Measurements from ENCODE around the gene TDP2. TPM values are rescaled to one million over a fixed set of nuclear protein-coding genes. Genes with fewer than 3 reads are reported as not detected.

The TDP2 gene
- total and polyA plus RNA-seq, 9 of the 15 experiments (the other 6 are each of a cell fraction or from before 2014, with no cell fraction given): 27.7 to 60.1 (median 31.8) TPM

DNA sequence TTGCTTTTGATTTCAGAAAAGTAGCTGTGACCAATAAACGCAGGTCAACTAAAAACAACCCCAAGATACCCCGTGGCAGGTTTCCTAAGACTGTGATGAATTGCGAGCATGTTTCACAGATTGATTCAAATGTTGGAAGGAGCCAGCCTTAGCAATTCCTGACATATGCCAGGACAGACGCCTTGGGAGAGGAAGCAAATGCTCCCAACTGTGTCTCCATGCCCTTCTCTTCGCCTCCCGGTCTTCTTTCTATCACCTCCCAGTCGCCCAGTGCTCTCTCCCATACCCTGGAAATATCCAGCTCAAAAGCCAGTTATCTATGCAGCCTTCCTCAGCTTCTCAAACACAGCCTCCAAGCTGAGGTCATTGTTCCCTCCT lies 52.7 kb downstream of the TDP2 start:
- H2AFZ ChIP-seq (ENCODE audit: low read depth, low read length): no peak overlapping the region
- intact Hi-C loops (cut with micrococcal nuclease) (no loop called here), in situ Hi-C loops (cut with MboI) (no loop called here)
- FAIRE-seq (no peak), DNase-seq (ENCODE audit: extremely low read depth in 1 of 4, low spot score in 3 of 4) (no peak), ATAC-seq (no peak)
- no peak overlapping the region for H3K4me3 ChIP-seq
- H3K79me2 ChIP-seq (ENCODE audit: control insufficient read depth, insufficient read depth, low read length): no peaks in the 10 kb centered on the region
- under 1% methylated on average over 7 of the region's 7 CpGs for WGBS (ENCODE audit: insufficient coverage, low coverage, missing lambda C conversion rate)
- peaks cover 13 to 16% of the 10 kb centered on the region in 2 experiments for H3K27me3 ChIP-seq (ENCODE audit: control insufficient read depth in 2 of 2, insufficient read depth in 2 of 2, low read length in 2 of 2)
- H3K9ac ChIP-seq (ENCODE audit: insufficient read depth in 1 of 2, low read depth in 2 of 2, low read length in 2 of 2): no peak overlapping the region
- ChIA-PET CTCF (ENCODE audit: low intra/inter-chr PET ratio) (interaction anchor here (0.7 kb wide), 1 partner anchor 20 kb away, joined by 3 read pairs; no protein-coding TSS in a partner anchor), POLR2A (interaction anchor here (1.1 kb wide), 1 partner anchor 32 kb away, joined by 5 read pairs; the partner anchor contains the start of gene KIAA0319)
- H3K9me1 ChIP-seq (ENCODE audit: control insufficient read depth, insufficient read depth, low read length): no peaks in the 10 kb centered on the region
- no peaks in the 10 kb centered on the region for H3K4me1 ChIP-seq (replicated peaks in 1 of 2; ENCODE audit: control insufficient read depth in 2 of 2, insufficient read depth in 2 of 2, low read length in 2 of 2)
- no peaks in the 10 kb centered on the region for H3K9me3 ChIP-seq (replicated peaks; ENCODE audit: control insufficient read depth, insufficient read depth, low read depth, low read length)
- H3K27ac ChIP-seq (ENCODE audit: extremely low read depth, low read depth, low read length): no peak overlapping the region
- no peaks in the 10 kb centered on the region for H3K36me3 ChIP-seq (ENCODE audit: control insufficient read depth, insufficient read depth, low read length)
- H4K20me1 ChIP-seq (replicated peaks; ENCODE audit: control insufficient read depth, insufficient read depth, low read length): no peaks in the 10 kb centered on the region
- no TSS peak for BruUV-seq (replicated peaks)
- H3K4me2 ChIP-seq (ENCODE audit: insufficient read depth, low read length): no peak overlapping the region
- TF ChIP-seq TBL1XR1 (IDR thresholded peaks at IDR 0.05; ENCODE audit: low read length in 2 of 2) (no peak), CBX8 (IDR thresholded peaks at IDR 0.05; ENCODE audit: borderline replicate concordance, extremely low read depth, low read depth, low read length, poor library complexity, severe bottlenecking) (peak; percentile 10), ZNF592 (IDR thresholded peaks at IDR 0.05) (no peak), KDM4B (IDR thresholded peaks at IDR 0.05; ENCODE audit: borderline replicate concordance in 2 of 2, low read depth in 1 of 2) (no peak)
